HG03520 (cell line): ENCODE results near the gene GRAMD2A.

Source experiments
- ATAC-seq: cut with Tn5 transposase; IDR thresholded peaks from one replicate; pipeline ENCODE4 v1.9.1; 2021; ENCODE audit warnings: mild to moderate bottlenecking, moderate library complexity; ENCODE audit not compliant: unreplicated experiment

GRAMD2A gene

GRCh38 chr15:72197460-72198355 lies at the start of gene GRAMD2A:
Gene GRAMD2A (minus strand): TSS chr15:72197787.
- ATAC-seq = no peak

GRCh38 chr15:72242775-72243370 lies 45.3 kb upstream of the GRAMD2A start:
- ATAC-seq = no peak

GRCh38 chr15:72239652-72240051 lies 42.1 kb upstream of the GRAMD2A start:
- ATAC-seq = no peak

- ATAC-seq = no peak
Measured at GRCh38 chr15:72238586-72238985, 41.0 kb upstream of the GRAMD2A start.

- ATAC-seq = no peak
Measured at GRCh38 chr15:72237853-72238224, 40.3 kb upstream of the GRAMD2A start.

DNA sequence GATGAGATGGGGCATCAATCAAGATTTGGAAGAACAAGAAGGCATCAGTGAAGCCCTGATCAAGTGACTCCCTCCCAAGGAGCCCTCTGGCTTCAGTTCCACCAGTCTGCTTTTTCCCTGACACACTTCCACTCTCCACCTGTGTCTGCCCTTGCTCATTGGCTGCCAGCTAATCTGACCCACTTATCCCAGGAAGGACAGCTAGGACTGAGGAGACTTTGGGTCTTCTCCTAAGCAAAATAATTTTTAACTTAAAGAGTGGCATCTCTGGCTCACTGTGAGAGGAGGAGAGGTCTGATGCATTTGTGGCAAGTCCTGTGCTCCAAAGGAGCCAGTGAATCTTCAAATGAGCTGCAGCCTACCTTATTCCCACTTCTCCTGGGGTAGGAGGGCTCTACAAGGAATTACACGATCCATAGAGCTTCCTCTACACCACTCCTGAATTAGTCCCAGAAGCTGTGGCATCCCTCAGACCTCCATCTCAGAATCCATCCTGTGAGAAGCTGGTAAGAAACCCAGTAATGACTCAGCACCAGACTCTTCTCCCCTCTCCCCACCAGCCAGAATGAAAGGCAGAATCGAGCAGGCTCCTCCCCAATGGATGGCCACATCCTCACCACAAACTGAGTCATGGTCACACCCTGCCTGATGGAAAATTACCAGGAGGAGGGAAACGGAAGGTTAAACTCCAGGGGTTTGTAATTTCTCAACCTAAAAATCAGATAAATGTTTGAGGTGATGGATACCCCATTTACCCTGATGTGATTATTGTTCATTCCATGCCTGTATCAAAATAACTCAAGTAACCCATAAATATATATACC lies 39.7 kb upstream of the GRAMD2A start:
- peak; percentile 69 for ATAC-seq

DNA sequence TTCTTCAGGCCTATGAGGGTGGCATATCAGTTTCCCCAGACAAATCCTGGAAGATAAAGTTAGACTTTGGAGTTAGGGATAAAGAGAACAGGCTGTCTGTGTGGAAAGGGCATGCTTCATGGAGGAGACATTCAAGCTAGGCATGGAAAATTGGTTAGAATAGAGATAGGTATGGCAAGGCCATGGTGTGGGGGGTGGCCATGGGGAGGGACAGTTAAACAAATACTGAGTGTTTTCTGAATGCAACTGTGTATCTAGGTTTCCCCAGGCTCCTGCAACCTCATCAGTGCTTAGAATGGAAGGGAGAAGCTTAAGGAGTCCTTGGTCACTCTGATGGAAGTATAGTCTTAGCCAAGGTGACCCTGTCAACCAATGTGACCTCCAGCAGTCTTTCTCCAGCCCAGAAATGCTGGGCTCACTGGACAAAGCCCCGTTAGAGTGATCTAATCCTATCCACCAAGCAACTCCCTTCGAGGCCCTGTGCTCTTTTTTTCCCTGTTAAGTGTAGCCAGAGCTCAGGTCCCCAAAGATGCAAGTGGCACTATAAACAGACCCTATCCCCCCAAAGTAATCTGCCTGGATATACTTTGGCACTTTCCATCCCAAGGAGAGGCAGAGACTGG lies 38.9 kb upstream of the GRAMD2A start:
- no peak for ATAC-seq

GRCh38 chr15:72235298-72235697 lies 37.7 kb upstream of the GRAMD2A start:
- ATAC-seq = no peak

GRCh38 chr15:72233769-72234168 lies 36.2 kb upstream of the GRAMD2A start:
- ATAC-seq = no peak

GRCh38 chr15:72231833-72232478 lies 34.4 kb upstream of the GRAMD2A start:
- no peak for ATAC-seq

GRCh38 chr15:72231066-72231832 lies 33.7 kb upstream of the GRAMD2A start, which contains the start of gene PKM:
Gene PKM (minus strand): TSS chr15:72231190. CDS start chr15:72219097, 12,093 bp downstream.
- ATAC-seq = peak; percentile 36

DNA sequence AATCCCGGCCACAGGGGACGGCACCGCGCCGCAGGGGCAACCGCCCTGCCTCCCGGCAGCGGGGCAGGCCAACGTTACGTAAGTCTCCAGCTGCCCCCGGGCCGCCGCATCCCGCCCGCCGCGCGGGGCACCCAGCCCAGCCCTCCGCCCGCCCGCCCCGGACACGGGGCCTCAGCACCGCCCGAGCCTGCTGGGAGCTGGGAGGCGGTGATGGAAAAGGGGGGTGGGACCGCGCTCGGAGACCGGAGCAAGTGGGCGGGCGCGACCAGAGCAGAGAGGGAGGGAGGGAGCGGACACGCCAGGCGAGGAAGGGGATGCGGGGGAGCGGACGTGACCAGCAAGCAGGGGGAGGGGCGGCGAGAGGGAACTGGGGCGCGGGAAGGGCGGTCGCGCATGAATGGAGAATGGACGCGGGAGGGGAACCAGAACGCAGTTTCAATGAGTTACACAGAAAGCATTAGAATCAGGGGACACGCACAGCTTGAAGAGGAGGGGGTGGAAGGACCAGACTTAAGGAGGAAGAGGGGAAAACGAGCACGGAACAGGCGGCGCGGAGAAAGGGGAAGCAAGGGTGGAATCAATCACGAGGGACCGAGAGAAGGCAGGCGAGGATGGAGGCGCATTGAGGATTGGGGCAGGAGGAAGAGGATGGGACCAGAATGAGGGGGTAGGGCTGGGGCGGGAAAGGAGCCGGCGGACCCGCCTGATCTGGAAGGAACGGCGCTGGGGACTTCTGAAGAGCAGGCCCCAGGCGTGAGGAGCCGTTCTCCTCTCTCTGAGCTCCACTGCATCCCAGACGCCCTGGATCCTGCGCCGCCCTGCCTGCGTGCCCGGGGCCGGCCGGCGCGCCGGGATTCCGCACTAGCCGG lies 32.8 kb upstream of the GRAMD2A start:
- no peak for ATAC-seq

DNA sequence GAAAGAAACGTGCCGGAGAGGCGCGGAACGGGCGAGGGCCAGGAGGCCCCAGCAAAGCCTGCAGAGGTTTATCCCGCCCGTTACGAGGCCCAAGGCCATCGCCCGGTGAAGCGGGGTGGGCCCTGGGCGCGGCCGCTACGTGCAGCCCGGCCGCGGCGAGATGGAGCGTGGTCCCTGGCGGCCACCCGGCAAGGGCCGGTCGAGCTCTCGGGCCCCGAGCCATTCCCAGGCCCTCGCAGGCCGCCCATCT lies 32.3 kb upstream of the GRAMD2A start:
- ATAC-seq = no peak

DNA sequence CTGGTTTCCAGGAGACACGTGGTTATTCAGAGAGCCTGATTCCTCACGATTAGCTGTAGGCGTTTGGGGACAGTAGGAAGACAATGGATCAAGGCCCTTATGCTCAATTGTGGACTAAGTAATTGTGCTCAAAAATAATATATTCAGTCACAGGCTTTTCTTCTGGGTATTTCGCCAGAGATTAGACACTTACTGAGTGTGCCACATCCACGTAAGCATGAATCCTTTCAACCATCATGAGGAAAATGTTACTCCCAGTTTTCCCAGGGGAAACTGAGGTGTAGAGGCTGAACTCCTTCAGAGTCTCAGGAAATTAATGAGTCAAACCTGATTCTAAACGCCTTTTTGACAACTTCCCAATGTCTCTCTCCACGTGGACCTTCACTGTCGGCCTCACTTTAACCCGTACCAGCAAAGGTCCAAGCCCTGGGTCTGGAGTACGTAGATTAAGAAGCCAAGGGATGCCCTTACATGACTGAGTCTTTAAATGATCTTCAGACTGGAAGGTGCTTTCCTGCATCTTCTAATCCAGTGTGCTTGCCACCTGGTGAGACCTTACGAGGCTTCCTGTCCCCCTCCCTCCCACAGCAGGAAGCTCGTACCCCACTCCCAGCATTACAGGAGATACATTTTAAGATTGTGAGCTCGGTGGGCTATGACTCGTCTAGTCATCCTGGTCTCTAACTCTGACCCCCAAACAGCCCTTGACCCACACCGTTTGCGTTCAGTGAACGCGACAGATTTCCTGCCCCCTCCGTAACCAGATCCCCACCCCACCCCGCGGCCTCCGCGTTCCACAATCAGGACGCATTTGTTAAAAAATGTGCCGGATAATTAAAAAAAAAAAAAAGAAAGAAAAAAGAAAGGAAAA lies 31.7 kb upstream of the GRAMD2A start:
- ATAC-seq = no peak

GRCh38 chr15:72227720-72228119 lies 30.1 kb upstream of the GRAMD2A start:
- ATAC-seq = no peak

- ATAC-seq = no peak
Measured at GRCh38 chr15:72227192-72227586, 29.6 kb upstream of the GRAMD2A start.

DNA sequence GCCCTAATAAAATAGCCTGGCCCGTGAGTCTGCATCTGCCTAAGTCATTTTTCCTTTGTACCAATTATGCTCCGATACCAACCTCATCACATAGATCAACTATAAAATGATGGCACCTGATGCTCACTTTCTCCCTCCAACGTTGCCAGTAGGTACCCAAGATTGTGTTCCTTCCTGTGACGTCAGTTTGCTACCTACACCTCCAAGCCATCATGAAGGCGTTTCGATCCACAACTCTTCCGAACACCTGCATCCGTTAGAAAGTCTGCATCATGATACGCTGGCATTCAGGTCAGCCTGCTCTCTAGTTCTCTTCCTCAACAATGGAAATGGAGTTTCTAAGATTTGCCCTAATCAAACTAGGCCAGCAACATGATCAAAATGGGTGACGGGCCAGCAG lies 25.7 kb upstream of the GRAMD2A start:
- ATAC-seq = no peak

DNA sequence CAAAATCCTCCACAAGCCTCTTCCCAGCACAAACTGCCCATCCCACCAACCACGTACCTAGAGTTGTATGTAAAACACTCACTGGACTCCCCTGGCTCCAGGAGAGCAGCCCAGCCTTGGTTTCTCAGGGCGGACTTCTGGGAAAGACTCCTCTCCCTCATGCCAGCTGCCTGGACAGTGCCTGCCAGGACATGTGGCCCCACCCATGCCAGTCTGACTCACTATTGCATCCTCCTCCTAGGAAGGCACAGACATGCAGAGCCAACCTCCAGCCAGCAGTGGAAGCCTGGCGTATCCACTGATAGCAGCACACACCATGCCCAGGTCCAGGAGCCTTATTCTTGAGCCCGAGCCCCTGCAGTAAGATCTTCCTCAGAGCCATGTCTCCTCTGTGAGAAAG lies 24.8 kb upstream of the GRAMD2A start:
- no peak for ATAC-seq
